HG02943 (cell line): ENCODE data around the gene PSMD13.

Experiments used
- ATAC-seq: cut with Tn5 transposase; IDR thresholded peaks from one replicate; pipeline ENCODE4 v1.9.1; 2021; ENCODE audit warnings: mild to moderate bottlenecking, low read depth, moderate library complexity; ENCODE audit not compliant: unreplicated experiment

The PSMD13 gene

GRCh38 chr11:269146-269890 is 32.5 kb downstream of the PSMD13 start:
- peak; percentile 60 for ATAC-seq

DNA sequence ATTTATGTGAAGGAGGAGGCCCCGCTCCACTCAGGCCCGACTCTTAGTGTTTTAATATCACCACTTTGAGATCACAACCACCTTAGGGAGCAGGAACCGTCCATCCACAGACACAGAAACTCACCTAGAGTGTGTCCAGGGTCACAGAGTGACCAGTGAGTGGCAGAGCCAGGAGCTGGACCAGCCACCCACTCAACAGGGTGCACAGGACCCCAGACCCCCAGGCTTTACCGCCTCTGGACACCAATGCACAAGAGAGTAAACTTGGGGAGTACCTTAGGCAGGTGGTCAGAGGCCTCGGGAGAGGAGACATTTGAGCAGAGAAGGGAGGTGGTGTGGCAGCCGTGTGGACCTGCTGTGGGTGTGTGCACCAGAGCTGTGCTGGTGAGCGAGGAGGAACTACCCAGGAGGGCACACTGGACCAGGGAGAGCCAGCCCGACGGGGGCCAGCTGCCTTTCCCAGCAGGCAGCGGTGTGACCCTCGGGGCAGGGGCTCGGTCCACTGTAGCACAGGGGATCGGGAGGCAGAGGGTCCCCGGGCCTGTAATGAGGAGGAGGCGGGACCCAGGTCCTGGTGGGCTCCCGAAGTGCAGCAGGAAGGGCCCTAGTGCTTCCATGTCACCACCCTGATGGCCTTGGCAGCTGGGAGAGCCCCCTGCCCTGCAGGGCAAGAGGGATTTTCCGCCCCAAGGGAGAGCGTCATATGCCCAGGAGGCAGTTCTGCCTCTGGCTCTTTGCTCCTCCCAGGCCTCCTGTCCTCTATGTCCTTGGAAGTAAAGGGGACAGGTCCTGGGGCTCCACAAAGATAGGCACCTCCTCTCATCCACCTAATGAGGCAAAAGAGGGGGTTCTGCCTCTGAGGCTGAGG is 33.9 kb downstream of the PSMD13 start:
- no peak for ATAC-seq

- ATAC-seq: no peak
Observed at GRCh38 chr11:271319-271715, 34.5 kb downstream of the PSMD13 start.

DNA sequence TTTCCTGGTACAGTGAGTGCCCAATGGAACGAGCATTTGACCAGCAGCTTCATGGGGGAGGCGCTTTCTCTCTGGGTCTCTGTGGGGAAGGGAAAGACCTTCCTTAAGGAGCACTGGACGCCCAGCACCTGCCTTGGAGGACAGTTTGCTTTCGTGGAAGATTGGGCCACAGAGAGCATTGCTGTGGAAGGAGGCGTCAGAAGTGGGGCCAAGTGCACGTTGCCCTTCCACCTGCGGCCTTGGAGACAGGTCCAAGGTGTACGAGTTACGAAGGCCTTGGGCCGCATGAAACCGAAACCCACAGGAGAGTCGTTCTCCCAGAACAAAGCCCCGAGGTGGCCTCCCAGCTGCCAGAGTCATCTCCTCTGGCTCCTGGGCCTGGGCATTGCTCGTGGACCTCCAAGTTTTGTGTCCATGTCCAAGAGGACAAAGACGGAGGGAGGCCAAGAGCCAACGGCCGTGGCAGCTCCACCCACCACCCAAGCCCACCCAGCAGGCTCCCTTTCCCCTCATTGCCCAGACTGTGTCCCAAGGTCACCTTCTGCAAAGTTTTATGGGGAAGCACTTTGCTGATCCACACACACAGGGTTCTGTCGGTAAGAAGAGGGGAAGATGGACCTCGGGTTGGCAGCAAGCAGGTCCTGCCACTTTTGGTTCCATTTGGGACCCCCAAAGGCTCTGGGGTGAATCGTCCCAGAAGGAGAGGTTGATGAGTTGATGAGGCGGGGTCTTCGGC is 35.6 kb downstream of the PSMD13 start:
- no peak for ATAC-seq

GRCh38 chr11:272931-273198 is 36.1 kb downstream of the PSMD13 start:
- no peak for ATAC-seq

- ATAC-seq: no peak
Observed at GRCh38 chr11:276219-276618, 39.4 kb downstream of the PSMD13 start.

GRCh38 chr11:278001-278951 is 41.5 kb downstream of the PSMD13 start, which contains the start of gene NLRP6:
TSS of gene NLRP6 (plus strand) at chr11:278407. CDS start at chr11:278570, 163 bp downstream.
- ATAC-seq: no peak

DNA sequence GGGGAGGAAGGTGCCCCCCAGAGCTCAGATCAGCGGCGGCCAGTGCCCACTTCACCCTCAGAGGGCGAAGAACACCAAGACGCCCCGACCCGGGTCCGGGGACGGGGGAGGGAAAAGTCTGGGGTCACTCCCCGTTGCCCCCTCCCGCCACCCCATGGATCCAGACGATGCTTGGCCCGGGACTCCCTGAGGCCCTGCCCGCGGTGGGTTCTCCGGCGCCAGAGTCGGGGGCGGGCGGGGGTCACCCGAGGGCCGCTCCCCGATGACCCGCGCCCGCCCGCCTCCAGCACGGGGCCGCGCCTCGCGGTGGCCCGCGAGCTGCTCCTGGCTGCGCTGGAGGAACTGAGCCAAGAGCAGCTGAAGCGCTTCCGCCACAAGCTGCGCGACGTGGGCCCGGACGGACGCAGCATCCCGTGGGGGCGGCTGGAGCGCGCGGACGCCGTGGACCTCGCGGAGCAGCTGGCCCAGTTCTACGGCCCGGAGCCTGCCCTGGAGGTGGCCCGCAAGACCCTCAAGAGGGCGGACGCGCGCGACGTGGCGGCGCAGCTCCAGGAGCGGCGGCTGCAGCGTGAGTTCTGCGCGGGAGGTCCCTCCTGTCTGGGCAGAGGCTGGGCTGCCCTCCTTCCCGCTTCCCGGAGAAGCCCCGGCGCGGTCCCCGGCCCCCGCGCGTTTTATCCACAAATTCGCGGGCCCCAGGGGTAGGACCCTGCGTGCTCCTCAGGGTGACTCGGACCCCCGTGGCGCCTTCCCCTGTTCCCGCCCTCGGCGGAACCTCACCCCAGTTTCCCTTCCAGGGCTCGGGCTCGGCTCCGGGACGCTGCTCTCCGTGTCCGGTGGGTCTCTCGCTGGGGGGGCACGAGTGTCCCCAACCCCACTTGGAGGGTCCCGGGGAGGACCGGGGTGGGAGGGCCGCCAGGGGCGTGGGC is 42.5 kb downstream of the PSMD13 start:
- no peak for ATAC-seq

- ATAC-seq: no peak
Observed at GRCh38 chr11:279966-280705, 43.4 kb downstream of the PSMD13 start.

- ATAC-seq: no peak
Observed at GRCh38 chr11:280706-281485, 44.1 kb downstream of the PSMD13 start.

DNA sequence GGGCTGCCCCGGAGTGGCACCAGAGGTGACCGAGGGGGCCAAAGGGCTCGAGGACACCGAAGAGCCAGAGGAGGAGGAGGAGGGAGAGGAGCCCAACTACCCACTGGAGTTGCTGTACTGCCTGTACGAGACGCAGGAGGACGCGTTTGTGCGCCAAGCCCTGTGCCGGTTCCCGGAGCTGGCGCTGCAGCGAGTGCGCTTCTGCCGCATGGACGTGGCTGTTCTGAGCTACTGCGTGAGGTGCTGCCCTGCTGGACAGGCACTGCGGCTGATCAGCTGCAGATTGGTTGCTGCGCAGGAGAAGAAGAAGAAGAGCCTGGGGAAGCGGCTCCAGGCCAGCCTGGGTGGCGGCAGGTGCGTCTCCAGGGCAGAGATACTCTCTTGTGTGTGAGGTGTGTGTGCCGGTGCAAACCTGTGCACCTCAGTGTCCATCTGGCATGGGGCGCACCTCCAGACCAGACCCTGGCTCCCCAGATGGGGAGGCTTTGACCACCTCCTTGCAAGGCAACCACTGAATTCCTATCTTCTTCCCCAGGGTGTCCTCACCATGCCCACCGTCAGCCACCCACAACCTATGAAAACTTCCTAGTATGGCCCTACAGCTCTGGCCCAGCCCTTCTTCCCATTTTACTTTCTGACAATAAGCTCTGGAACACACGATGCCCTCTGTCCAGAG is 44.8 kb downstream of the PSMD13 start:
- no peak for ATAC-seq

- ATAC-seq: no peak
Observed at GRCh38 chr11:282171-282570, 45.4 kb downstream of the PSMD13 start.

DNA sequence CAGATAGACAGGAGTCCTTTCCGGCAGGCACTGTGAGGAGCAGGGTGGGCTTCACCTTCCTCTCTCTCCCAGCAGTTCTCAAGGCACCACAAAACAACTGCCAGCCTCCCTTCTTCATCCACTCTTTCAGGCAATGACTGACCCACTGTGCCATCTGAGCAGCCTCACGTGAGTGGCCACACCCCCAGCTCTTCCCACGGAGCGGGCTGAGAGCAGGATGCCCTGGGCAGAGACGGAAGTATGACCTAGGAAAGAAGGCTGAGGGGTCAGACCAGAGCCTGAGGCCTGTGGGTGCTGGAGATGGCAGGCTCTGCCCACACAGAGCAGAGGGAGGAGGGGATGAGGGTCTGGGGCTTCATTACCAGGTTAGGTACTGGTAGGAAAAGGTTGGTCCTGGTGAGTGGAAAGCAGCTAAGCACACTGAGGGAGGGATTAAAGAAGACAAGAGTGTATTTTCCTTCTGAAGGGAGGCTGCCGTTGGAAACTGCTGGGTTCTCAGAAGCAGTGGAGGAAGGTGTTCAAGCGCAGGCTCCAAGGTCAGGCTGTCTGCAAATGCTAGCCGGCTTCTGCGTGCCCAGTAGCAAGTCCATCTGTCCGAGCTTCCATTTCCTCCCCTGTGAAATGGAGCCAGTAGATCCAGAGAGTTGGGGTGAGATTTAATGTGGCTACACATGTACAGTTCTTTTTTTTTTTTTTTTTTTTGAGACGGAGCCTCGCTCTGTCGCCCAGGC is 46.0 kb downstream of the PSMD13 start:
- no peak for ATAC-seq

GRCh38 chr11:283405-284104 is 46.8 kb downstream of the PSMD13 start:
- ATAC-seq: no peak

- no peak for ATAC-seq
Observed at GRCh38 chr11:284105-285020, 47.6 kb downstream of the PSMD13 start.
